ENCODE measurements around the gene ASCL5. TPM values are rescaled to one million over a fixed set of nuclear protein-coding genes. Genes with fewer than 3 reads are reported as not detected.

The ASCL5 gene
- total and polyA plus RNA-seq, 9 of the 15 experiments (the other 6 are each of a cell fraction or from before 2014, with no cell fraction given): 0.09 TPM; not detected in 8

- no peak for TF ChIP-seq CUX1 (CRISPR knock-in tag; IDR thresholded peaks at IDR 0.05)
- TF ChIP-seq KLF10 (CRISPR knock-in tag; IDR thresholded peaks at IDR 0.05): no peak
- no peak for TF ChIP-seq DLX4 (CRISPR knock-in tag; IDR thresholded peaks at IDR 0.05)
These were observed 1.5 kb upstream of the ASCL5 start (continued) for GRCh38 chr1:201128476-201128875.

- CTCF ChIA-PET (ENCODE audit: low intra/inter-chr PET ratio): no interaction called here
- TF ChIP-seq ZBED1 (IDR thresholded peaks at IDR 0.05) (no peak), CHD1 (IDR thresholded peaks at IDR 0.05; ENCODE audit: low read length) (no peak), ZBTB7A (IDR thresholded peaks at IDR 0.05; ENCODE audit: borderline replicate concordance, control insufficient read depth, low read depth, low read length) (no peak), JUN (IDR thresholded peaks at IDR 0.05; ENCODE audit: borderline replicate concordance, low read depth, low read length) (no peak), JUN (CRISPR knock-in tag; IDR thresholded peaks at IDR 0.05; ENCODE audit: borderline replicate concordance) (no peak), ZNF324 (CRISPR knock-in tag; IDR thresholded peaks at IDR 0.05) (no peak), ZNF354B (CRISPR knock-in tag; IDR thresholded peaks at IDR 0.05) (no peak), E4F1 (CRISPR knock-in tag; IDR thresholded peaks at IDR 0.05; ENCODE audit: borderline replicate concordance) (no peak), NCOA4 (IDR thresholded peaks at IDR 0.05; ENCODE audit: partially characterized antibody) (no peak), ZNF384 (IDR thresholded peaks at IDR 0.05; ENCODE audit: low read depth, low read length) (no peak)
These were observed 921 bp upstream of the ASCL5 start for GRCh38 chr1:201127755-201128455.

More at GRCh38 chr1:201127755-201128455, 921 bp upstream of the ASCL5 start:
- FAIRE-seq (no peak), DNase-seq (ENCODE audit: extremely low read depth in 1 of 4, low spot score in 3 of 4) (no peak), ATAC-seq (no peak; the same call in 2 of the 3 replicates)
- Histone ChIP-seq H3K9ac (ENCODE audit: insufficient read depth in 1 of 2, low read depth in 2 of 2, low read length in 2 of 2) (0 out of 4 replicates have a peak overlapping the region, but pooled peaks of 1 of the 2 experiments have one; percentile 8), H3K36me3 (ENCODE audit: control insufficient read depth, insufficient read depth, low read length) (no peaks in the 10 kb centered on the region), H3K27ac (ENCODE audit: extremely low read depth, low read depth, low read length) (no peak overlapping the region), H3K4me2 (ENCODE audit: insufficient read depth, low read length) (no peak overlapping the region), H4K20me1 (replicated peaks; ENCODE audit: control insufficient read depth, insufficient read depth, low read length) (peaks cover 9% of the 10 kb centered on the region), H2AFZ (ENCODE audit: low read depth, low read length) (no peak overlapping the region), H3K9me3 (replicated peaks; ENCODE audit: control insufficient read depth, insufficient read depth, low read depth, low read length) (no peaks in the 10 kb centered on the region), H3K79me2 (ENCODE audit: control insufficient read depth, insufficient read depth, low read length) (no peaks in the 10 kb centered on the region), H3K9me1 (ENCODE audit: control insufficient read depth, insufficient read depth, low read length) (no peaks in the 10 kb centered on the region), H3K4me1 (replicated peaks in 1 of 2; ENCODE audit: control insufficient read depth in 2 of 2, insufficient read depth in 2 of 2, low read length in 2 of 2) (peaks cover 0 to 3% of the 10 kb centered on the region in 2 experiments; a peak in 2 of 5 replicates), H3K4me3 (no peak overlapping the region), H3K27me3 (ENCODE audit: control insufficient read depth in 2 of 2, insufficient read depth in 2 of 2, low read length in 2 of 2) (peaks cover 57 to 68% of the 10 kb centered on the region in 2 experiments)
- POLR2A ChIA-PET: interaction anchor here (1.3 kb wide), 1 partner anchor 10 kb away, joined by 5 read pairs; no protein-coding TSS in a partner anchor
- 38% methylated on average over 17 of the region's 17 CpGs for WGBS (ENCODE audit: insufficient coverage, low coverage, missing lambda C conversion rate)
- BruUV-seq (replicated peaks): no TSS peak
- in situ Hi-C loops (cut with MboI): no loop called here
- intact Hi-C loops (cut with micrococcal nuclease): no loop called here

All from K562 (cell line).